Sigmoid colon (tissue), 7 donors: ENCODE data around the gene YWHAG. TPM values are rescaled to one million over a fixed set of nuclear protein-coding genes. Genes with fewer than 3 reads are reported as not detected.
A peak's percentile ranks its signal among the peaks of the same experiment; 100 is the strongest.
"Not testable (repeated sequence)": the region's sequence is repeated elsewhere in the genome, so short reads cannot be mapped to it uniquely, and the experiment has no call there.

Source experiments
- DNase-seq: peaks from one replicate; pipeline ENCODE4 v3.0.0-alpha.2; 2019
- H3K27ac ChIP-seq, 4 donors: fragments of 200-600 bp; sonication (generic); one replicate each; pipeline ENCODE4 v1.5.1; 2016 to 2019; ENCODE audit warnings: mild to moderate bottlenecking in 1 of 4
- H3K27me3 ChIP-seq, 3 donors: fragments of 200-600 bp; sonication (generic); one replicate each; pipeline ENCODE4 v1.5.1; 2019; ENCODE audit warnings: mild to moderate bottlenecking in 1 of 3
- H3K36me3 ChIP-seq, 4 donors: fragments of 200-600 bp; sonication (generic); one replicate each; pipeline ENCODE4 v1.5.1; 2016 to 2019
- H3K4me1 ChIP-seq, 4 donors: fragments of 200-600 bp; sonication (generic); one replicate each; pipeline ENCODE4 v1.5.1; 2017 to 2019
- H3K4me3 ChIP-seq, 4 donors: fragments of 200-600 bp; sonication (generic); one replicate each; pipeline ENCODE4 v1.5.1; 2017 to 2019; ENCODE audit warnings: mild to moderate bottlenecking in 2 of 4, moderate library complexity in 1 of 4
- H3K9me3 ChIP-seq, 4 donors: fragments of 200-600 bp in 3 of 4; sonication (generic) in 3 of 4; one replicate each; pipeline versions ENCODE4 v1.5.1 to v1.6.1; 2013 to 2019
- CTCF ChIP-seq, 4 experiments: fragments of 450-650 bp in 3 of 4; fragments of 200-600 bp in 1 of 4; IDR thresholded peaks; one replicate each; pipeline ENCODE4 v1.5.1; 2016 to 2019; ENCODE audit warnings: antibody characterized with exemption in 4 of 4, mild to moderate bottlenecking in 3 of 4, moderate library complexity in 2 of 4
- EP300 ChIP-seq, 4 donors: sonication (generic); formaldehyde crosslinking; IDR thresholded peaks; one replicate each; pipeline ENCODE4 v1.6.1; 2017; ENCODE audit warnings: antibody characterized with exemption in 4 of 4
- POLR2A ChIP-seq, 2 donors: fragments of 450-650 bp; IDR thresholded peaks; one replicate each; pipeline ENCODE4 v1.6.1; 2016; ENCODE audit warnings: antibody characterized with exemption in 2 of 2, mild to moderate bottlenecking in 2 of 2, moderate library complexity in 2 of 2
- POLR2AphosphoS5 ChIP-seq, 4 donors: sonication (generic); formaldehyde crosslinking; IDR thresholded peaks; one replicate each; pipeline ENCODE4 v1.6.1; 2017; ENCODE audit warnings: antibody characterized with exemption in 4 of 4
- WGBS, 2 donors: extraction: QIAGEN DNeasy Blood & Tissue Kit; methylation state at CpG; one replicate each; pipeline ENCODE4 v1.1.7; 2013; 5-methylcytosine and 5-hydroxymethylcytosine counted together
- intact Hi-C: fragments of 100-400 bp; cut with DNase I; formaldehyde crosslinking; loops from one replicate; pipeline ENCODE4 v1.15.1; 2023
- polyA plus RNA-seq, 3 donors: library from polyadenylated mRNA; stranded (reverse); fragments of 200-250 nt; gene quantifications; one replicate each; pipeline ENCODE4 v1.2.3, GENCODE V29; 2013
- total RNA-seq, 4 donors: library from RNA; depleted of rRNA; stranded (reverse); fragments of >200 nt; gene quantifications; one replicate each; pipeline ENCODE4 v1.1.0, GENCODE V29; 2016
- donor health status: healthy with polysubstance abuse.
- donor health status: Bipolar disorder and iron deficiency.
- donor health status: healthy.

The YWHAG gene
- total and polyA plus RNA-seq, 7 donors = 42.5 to 64.0 (median 54.2) TPM

GRCh38 chr7:76369018-76369417 lies 10.2 kb upstream of the YWHAG start:
- TF ChIP-seq EP300 (IDR thresholded peaks at IDR 0.05) (no peak), POLR2A (IDR thresholded peaks at IDR 0.05) (no peak), CTCF (IDR thresholded peaks at IDR 0.05) (no peak), POLR2AphosphoS5 (IDR thresholded peaks at IDR 0.05) (no peak)
- H3K27me3 ChIP-seq = no peaks in the 10 kb centered on the region
- no peaks in the 10 kb centered on the region for H3K36me3 ChIP-seq
- no peaks in the 10 kb centered on the region for H3K9me3 ChIP-seq
- 77 to 81% methylated on average over 6 of the region's 6 CpGs for WGBS, 2 donors
- intact Hi-C loops = no loop called here
- peaks cover 0 to 38% (median 27%) of the 10 kb centered on the region in 4 donors for H3K4me1 ChIP-seq
- no peak overlapping the region for H3K4me3 ChIP-seq
- H3K27ac ChIP-seq = no peak overlapping the region
- no peak for DNase-seq

- TF ChIP-seq POLR2A (IDR thresholded peaks at IDR 0.05) = no peak
- no peak for TF ChIP-seq CTCF (IDR thresholded peaks at IDR 0.05)
- H3K4me1 ChIP-seq = peaks cover 0 to 35% (median 22%) of the 10 kb centered on the region in 4 donors
- no peaks in the 10 kb centered on the region for H3K27me3 ChIP-seq
- no peaks in the 10 kb centered on the region for H3K9me3 ChIP-seq
- no peaks in the 10 kb centered on the region for H3K36me3 ChIP-seq
- H3K4me3 ChIP-seq = no peak overlapping the region
- intact Hi-C loops = no loop called here
- no peak for DNase-seq
- 96% methylated on average over 8 of the region's 8 CpGs for WGBS, 2 donors
- H3K27ac ChIP-seq = no peak overlapping the region
Observed at GRCh38 chr7:76368190-76368589, 9.4 kb upstream of the YWHAG start.

- no peak for TF ChIP-seq CTCF (IDR thresholded peaks at IDR 0.05)
- TF ChIP-seq POLR2A (IDR thresholded peaks at IDR 0.05) = no peak
- peak in 1 of 4 donors; percentile 6 for TF ChIP-seq POLR2AphosphoS5 (IDR thresholded peaks at IDR 0.05)
- no peak for TF ChIP-seq EP300 (IDR thresholded peaks at IDR 0.05)
- DNase-seq = peak; percentile 69
- Histone ChIP-seq H3K36me3 (no peaks in the 10 kb centered on the region), H3K27me3 (no peaks in the 10 kb centered on the region), H3K27ac (peak overlapping the region; percentile 72 to 85 (median 80)), H3K4me1 (peaks cover 0 to 35% (median 25%) of the 10 kb centered on the region in 4 donors), H3K4me3 (peak overlapping the region in 1 of 4 donors; percentile 12), H3K9me3 (no peaks in the 10 kb centered on the region)
- WGBS, 2 donors = 40 to 70% methylated on average over 4 of the region's 4 CpGs
- intact Hi-C loops = no loop called here
Observed at GRCh38 chr7:76364198-76364584, 5.4 kb upstream of the YWHAG start.

GRCh38 chr7:76363754-76364153 lies 5.0 kb upstream of the YWHAG start:
- DNase-seq, H3K4me3 ChIP-seq, H3K9me3 ChIP-seq, H3K27me3 ChIP-seq, intact Hi-C loops, H3K36me3 ChIP-seq: not testable (repeated sequence)
- H3K4me1 ChIP-seq = peaks cover 2 to 35% (median 25%) of the 10 kb centered on the region in 4 donors
- 86 to 89% methylated on average over 3 of the region's 3 CpGs for WGBS, 2 donors
- H3K27ac ChIP-seq = peak overlapping the region; percentile 72 to 85 (median 80)

- no peaks in the 10 kb centered on the region for H3K9me3 ChIP-seq
- H3K4me3 ChIP-seq = peak overlapping the region in 3 of 4 donors; percentile 60 to 84 (median 79)
- no peak for TF ChIP-seq EP300 (IDR thresholded peaks at IDR 0.05)
- no peak for TF ChIP-seq POLR2AphosphoS5 (IDR thresholded peaks at IDR 0.05)
- no peak for TF ChIP-seq CTCF (IDR thresholded peaks at IDR 0.05)
- intact Hi-C loops = loop anchor here (1.0 to 5.0 kb wide), 4 partner anchors 32 to 183 kb away; no protein-coding TSS in a partner anchor
- no peaks in the 10 kb centered on the region for H3K27me3 ChIP-seq
- 74 to 83% methylated on average over 17 of the region's 17 CpGs for WGBS, 2 donors
- H3K27ac ChIP-seq = peak overlapping the region; percentile 90 to 100 (median 98)
- peak; percentile 52 for DNase-seq
- peaks cover 0 to 9% (median 0%) of the 10 kb centered on the region in 4 donors for H3K36me3 ChIP-seq
- peaks cover 4 to 46% (median 42%) of the 10 kb centered on the region in 4 donors for H3K4me1 ChIP-seq
Observed at GRCh38 chr7:76359978-76360638, 1.3 kb upstream of the YWHAG start.
